Testis (tissue), 2 donors: ENCODE results near the gene ALG12.

Source experiments
- CTCF ChIP-seq, 3 experiments: fragments of 450-650 bp in 2 of 3; fragments of 200-600 bp in 1 of 3; sonication (generic) in 1 of 3; IDR thresholded peaks; one replicate each; pipeline ENCODE4 v1.5.1; 2016 to 2019; ENCODE audit warnings: antibody characterized with exemption in 3 of 3, mild to moderate bottlenecking in 2 of 3, moderate library complexity in 1 of 3
- POLR2A ChIP-seq: fragments of 450-650 bp; IDR thresholded peaks from one replicate; pipeline ENCODE4 v1.6.1; 2017; ENCODE audit warnings: antibody characterized with exemption, mild to moderate bottlenecking, moderate library complexity

GRCh38 chr22:49948958-49949913, 31.0 kb upstream of the ALG12 start:
- TF ChIP-seq POLR2A (no peak), CTCF (IDR thresholded peaks at IDR 0.05) (no peak)
